Right kidney (tissue), 9 donors: Measurements from ENCODE around the gene ERBB2.

ENCODE experiments used
- DNase-seq: peaks from one replicate; pipeline ENCODE4 v3.0.0-alpha.2; 2016
- long read RNA-seq, 8 donors: transcript quantifications; one replicate each; lab custom pipeline, GENCODE V29; 2026

ERBB2 gene
- long read RNA-seq, donor 1, full-length matches to known transcripts, result 4 of 127 reads
- long read RNA-seq, donor 1, partial matches to known transcripts, result 123 of 127 reads
- long read RNA-seq, donor 1, other reads (novel, unspliced or antisense), result 0 of 127 reads
- long read RNA-seq, donor 2, full-length matches to known transcripts, result 8 of 123 reads
- long read RNA-seq, donor 2, partial matches to known transcripts, result 90 of 123 reads
- long read RNA-seq, donor 2, other reads (novel, unspliced or antisense), result 25 of 123 reads
- long read RNA-seq, donor 3, full-length matches to known transcripts, result 6 of 57 reads
- long read RNA-seq, donor 3, partial matches to known transcripts, result 51 of 57 reads
- long read RNA-seq, donor 3, other reads (novel, unspliced or antisense), result 0 of 57 reads
- long read RNA-seq, donor 4, full-length matches to known transcripts, result 3 of 166 reads
- long read RNA-seq, donor 4, partial matches to known transcripts, result 163 of 166 reads
- long read RNA-seq, donor 4, other reads (novel, unspliced or antisense), result 0 of 166 reads
- long read RNA-seq, donor 5, full-length matches to known transcripts, result 9 of 66 reads
- long read RNA-seq, donor 5, partial matches to known transcripts, result 57 of 66 reads
- long read RNA-seq, donor 5, other reads (novel, unspliced or antisense), result 0 of 66 reads
- long read RNA-seq, donor 6, full-length matches to known transcripts, result 9 of 206 reads
- long read RNA-seq, donor 6, partial matches to known transcripts, result 197 of 206 reads
- long read RNA-seq, donor 6, other reads (novel, unspliced or antisense), result 0 of 206 reads
- long read RNA-seq, donor 7, result 0 reads
- long read RNA-seq, donor 8, full-length matches to known transcripts, result 4 of 153 reads
- long read RNA-seq, donor 8, partial matches to known transcripts, result 91 of 153 reads
- long read RNA-seq, donor 8, other reads (novel, unspliced or antisense), result 58 of 153 reads

DNA sequence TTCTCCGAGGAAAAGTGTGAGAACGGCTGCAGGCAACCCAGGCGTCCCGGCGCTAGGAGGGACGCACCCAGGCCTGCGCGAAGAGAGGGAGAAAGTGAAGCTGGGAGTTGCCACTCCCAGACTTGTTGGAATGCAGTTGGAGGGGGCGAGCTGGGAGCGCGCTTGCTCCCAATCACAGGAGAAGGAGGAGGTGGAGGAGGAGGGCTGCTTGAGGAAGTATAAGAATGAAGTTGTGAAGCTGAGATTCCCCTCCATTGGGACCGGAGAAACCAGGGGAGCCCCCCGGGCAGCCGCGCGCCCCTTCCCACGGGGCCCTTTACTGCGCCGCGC, at the start of gene ERBB2:
ERBB2 (plus strand) TSS at position 247 of the 330 bp plus-strand sequence. CDS start 175 bp downstream, outside the sequence.
- peak; percentile 74 for DNase-seq

DNA sequence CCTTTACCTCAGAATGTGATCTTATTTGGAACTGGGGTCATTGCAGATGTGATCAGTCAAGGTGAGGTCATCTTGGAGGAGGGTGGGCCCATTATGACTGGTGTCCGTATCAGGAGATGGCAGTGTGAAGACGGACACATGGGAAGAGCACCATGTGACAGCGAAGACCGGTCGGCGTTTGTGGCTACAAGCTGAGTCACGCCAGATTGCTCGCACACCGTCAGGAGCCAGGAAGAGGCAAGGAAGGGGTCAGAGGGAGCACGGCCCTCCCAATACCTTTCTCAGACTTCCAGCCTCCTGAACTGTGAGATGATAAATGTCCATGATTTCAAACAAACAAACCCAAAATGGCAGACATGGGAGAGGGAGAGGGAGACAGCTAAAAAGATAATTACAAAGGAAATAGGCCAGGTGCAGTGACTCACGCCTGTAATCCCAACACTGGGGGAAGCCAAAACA, 49.7 kb upstream of the ERBB2 start:
- no peak for DNase-seq

DNA sequence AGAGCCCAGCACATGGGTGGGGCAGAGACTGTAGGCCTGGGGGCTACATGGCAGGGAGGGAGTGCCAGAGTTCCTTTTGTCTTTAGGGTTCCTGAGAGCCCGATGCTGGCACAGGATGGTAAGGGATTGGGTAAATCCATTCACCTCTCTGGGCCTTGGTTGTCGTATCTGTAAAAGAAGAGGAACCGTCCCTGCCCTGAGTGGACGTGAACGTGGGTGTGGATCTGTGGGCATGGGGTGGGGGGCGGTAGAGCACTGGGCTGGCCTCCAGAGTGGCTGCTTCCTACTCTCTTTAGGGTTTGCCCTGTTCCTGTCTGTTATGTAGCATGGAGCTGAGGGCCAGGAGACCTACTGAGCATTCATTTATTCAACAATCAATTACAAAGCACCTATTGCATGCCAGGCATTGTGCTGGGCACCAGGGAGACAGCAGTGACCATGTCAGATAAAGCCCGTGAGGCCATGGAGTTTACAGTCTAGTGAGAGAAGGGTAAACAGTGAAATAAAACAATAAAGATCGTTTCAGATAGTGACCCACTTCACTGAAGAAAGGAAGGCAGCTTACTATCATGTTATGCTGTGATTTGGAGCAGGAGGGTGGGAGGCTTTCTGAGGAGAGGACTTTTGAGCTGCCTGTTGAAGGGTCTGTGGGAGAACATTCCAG, 47.8 kb upstream of the ERBB2 start:
- peak; percentile 3 for DNase-seq

DNA sequence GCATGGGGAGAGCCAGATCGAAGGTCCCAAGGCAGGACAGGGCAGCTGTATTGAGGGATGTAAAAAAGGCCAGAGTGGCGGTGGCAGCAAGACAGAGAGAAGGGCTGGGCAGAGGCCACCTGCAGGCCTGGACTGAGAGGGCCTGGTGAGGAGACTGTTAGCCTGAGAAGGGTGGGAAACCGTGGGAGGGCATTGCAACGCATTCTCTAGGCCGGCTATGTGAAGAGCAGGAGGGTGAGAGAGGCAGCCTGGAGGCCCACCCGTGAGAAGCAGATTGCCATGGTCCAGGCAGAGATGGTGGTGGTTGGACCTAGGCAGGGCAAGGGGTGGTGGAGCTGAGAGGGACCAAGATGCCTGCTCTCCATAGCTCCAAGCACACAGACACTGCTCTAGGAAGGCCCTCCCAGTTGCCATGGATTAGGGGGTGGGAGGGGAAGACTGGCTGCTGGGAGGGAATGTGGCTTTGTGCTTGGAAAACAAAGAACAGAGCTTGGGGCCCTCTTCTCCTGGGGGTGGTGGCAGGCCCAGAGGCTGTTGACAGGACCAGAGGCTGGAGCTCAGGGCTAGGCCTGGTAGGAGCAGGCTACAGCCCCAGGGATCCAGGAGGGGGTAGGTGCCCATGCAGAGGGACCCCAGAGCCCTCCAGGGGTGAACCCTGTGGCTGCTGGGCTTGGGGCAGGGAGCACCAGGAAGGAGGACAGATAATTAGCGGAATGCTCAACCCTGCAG, 47.1 kb upstream of the ERBB2 start:
- DNase-seq, result peak; percentile 34

DNA sequence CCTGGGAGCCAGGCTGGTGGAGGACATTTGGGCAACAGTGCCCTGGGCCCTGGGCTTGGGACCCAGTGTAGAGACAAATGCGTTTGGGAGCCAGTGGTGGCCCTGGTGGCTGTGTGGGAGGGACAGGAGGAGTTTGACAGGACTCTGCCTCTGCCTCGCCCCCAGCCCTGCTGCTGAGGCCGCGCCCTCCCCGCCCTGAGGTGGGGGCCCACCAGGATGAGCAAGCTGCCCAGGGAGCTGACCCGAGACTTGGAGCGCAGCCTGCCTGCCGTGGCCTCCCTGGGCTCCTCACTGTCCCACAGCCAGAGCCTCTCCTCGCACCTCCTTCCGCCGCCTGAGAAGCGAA, 46.6 kb upstream of the ERBB2 start:
- peak; percentile 26 for DNase-seq

DNA sequence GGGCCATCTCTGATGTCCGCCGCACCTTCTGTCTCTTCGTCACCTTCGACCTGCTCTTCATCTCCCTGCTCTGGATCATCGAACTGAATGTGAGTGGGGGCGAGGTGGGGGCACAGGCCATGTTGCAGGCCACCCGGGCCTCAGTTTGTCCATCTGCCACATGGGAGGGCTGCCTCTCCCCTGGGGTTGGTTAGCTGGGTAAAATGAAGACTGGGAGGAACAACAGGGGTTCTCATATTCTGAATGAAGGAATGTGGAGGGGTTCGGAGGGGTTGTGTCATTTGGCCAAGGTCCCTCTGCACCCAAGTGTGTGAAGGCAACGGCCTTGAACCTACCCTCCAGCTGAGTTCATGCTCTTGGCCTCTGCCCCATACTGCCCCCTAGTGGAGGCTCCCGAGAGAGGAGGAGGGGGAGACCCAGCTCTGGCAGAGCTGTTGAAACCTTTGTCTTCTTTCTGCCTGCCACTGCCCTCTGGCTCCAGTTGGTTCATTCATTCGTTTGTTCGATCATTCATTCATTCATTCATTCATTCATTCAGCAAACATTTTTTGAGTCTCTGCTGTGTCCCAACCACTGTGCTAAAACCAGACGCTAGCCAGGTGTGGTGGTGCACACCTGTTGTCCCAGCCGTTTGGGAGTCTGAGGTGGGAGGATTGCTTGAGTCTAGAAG, 46.1 kb upstream of the ERBB2 start:
- DNase-seq, result peak; percentile 30

DNA sequence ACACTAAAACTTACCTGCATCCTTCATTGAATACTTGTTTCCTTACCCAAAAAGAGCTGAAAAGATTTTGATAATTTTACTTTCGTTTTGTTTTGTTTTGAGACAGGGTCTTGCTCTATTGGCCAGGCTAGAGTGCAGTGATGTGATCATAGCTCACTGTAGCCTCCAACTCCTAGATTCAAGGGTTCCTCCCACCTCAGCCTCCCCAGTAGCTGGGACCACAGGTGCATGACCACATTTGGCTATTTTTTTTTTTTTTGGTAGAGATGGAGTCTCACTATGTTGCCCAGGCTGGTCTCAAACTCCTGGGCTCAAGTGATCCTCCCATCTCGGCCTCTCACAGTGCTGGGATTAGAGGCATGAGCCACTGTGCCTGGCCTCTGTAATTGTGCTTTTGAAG, 44.8 kb upstream of the ERBB2 start:
- DNase-seq, result no peak

DNA sequence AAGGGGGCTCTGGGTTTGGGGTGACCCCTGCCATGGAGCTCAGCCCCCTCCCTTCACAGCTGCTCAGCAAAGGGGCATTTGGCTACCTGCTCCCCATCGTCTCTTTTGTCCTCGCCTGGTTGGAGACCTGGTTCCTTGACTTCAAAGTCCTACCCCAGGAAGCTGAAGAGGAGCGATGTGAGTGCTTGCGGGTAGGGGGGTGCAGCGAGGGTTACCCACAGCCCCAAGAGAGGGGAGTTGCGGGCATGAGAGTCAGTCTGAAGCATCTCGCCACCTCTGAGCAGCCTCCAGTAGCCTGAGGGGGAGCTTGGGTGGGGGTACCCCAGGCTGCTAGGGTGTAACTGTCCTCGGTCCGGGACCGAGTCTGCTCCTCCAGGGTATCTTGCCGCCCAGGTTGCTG, 41.5 kb upstream of the ERBB2 start:
- no peak for DNase-seq

DNA sequence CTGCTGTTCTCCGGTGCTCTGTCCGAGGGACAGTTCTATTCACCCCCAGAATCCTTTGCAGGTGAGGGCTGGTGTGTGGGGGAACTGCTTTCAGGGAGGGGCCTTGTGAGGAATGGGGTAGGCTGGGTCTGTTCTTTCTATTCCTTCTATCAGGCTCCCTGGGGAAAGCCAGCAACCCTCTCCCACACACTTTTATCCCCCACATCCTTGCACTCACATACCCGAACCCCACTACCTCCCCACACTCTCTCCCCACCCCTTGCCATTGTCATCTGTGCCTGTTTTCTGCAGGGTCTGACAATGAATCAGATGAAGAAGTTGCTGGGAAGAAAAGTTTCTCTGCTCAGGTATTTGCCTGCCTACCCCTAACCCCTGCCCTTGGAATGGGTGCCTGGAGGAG, 41.1 kb upstream of the ERBB2 start:
- no peak for DNase-seq

DNA sequence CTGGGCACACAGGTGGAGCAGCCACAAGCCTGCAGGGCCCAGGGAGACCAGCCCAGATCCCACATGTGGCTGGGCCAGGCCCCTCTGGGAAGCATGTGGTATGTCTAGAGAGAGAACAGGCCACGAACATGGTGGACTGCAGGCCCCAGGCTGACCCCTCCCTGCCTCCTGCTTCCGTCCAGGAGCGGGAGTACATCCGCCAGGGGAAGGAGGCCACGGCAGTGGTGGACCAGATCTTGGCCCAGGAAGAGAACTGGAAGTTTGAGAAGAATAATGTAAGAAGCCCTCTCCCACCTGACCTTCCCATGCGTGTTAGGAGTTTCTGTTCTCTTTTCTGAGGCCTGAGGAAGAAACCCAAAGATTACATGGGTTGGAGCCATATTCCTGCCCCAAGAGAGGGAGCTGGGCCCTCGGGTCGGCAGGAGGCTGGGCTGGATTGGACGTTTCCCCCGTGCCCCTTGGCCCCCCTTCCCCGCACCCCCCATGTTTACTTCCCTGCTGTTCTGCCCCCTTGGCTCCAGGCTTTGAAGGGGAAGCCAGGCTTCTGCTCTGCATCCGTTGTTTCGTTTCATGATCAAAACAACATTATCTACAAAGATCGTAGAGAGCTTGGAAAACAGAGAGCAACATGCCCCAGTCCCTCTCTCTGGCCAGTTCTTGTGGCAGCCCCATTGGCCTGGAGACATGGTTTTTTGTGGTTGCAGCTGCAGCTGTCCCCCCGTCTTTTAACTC, 40.4 kb upstream of the ERBB2 start:
- no peak for DNase-seq

DNA sequence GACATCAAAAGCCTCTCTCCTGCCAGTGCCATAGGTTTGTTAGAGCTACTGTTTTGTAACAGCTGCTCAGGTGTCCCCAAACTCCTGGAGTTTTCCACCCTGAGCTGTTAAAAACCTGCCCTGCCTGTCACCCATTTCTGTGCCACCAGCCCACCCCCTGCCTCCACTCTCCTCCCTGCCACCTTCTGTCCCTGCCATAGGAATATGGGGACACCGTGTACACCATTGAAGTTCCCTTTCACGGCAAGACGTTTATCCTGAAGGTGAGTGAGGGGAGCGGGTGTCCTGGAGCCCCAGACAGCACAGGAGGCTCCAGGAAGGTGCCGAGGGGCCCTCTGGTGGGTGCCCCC, 39.9 kb upstream of the ERBB2 start:
- no peak for DNase-seq

DNA sequence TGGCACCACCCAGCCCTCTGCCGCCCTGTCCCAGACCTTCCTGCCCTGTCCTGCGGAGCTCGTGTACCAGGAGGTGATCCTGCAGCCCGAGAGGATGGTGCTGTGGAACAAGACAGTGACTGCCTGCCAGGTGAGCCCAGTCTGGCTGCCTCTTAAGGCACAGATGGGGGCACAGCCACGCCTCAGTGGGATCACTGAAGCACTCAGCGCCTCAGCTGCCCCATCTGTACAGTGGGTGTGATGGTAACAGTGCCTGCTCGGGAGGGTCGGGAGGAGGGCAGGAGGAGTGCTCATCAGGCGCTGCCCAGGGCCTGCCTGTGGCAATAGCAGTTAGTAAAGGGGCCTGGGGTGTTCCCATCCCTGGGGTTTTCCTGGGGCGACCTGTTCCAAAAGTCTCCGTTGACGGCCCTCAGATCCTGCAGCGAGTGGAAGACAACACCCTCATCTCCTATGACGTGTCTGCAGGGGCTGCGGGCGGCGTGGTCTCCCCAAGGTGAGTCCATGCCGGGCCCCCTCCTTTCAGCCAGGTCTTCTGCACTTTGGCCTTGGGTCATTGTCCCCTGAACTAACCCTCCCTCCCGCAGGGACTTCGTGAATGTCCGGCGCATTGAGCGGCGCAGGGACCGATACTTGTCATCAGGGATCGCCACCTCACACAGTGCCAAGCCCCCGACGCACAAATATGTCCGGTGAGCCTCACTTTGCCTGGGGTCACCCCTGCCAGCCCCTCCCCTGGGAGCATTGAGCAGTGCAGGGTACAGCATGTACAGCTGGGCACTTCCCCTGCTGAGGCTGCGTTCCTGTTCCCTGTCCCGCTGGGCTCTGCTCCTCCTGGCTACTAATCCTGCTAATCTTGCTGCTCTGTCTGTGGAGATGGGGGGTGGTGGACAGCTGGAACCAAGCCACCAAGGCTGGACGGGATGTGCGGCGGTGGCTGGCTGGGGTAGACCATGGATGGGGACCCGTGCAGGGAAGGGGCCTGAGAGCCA, 39.2 kb upstream of the ERBB2 start:
- DNase-seq, result no peak

DNA sequence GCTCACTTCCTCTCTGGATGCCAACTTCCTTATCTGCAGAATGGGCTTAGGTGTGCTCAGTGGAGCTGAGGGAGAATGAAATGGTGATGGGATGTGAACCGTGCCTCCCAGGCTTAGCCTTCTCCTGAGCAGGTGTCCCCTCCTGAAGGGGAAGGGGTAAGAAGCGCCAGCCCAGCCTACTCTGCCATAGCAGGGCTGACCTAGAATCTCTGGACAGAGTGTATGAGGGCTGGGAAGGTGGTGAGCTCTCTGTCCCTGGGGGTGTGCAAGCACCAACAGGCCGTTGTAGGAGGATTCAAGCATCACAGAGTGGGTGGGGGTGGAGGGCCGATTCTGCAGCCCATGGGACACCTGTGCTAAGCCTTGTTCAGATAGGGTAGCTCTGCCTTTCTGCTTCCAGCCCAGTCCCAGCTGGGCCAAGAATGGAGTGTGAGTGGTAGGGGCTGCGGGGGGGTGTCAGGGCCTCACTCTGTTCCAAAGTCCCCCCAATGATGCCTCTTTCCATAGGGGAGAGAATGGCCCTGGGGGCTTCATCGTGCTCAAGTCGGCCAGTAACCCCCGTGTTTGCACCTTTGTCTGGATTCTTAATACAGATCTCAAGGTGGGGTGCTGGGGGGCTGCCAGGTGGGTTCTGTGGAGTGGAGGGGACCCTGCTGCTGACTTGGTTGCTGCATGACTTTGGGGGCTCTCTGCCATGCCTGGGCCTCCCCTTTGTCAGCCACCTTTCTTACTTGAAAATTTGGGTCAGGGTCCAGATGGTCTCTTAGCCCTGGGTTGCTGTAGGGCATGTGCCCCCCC, 37.9 kb upstream of the ERBB2 start:
- no peak for DNase-seq

DNA sequence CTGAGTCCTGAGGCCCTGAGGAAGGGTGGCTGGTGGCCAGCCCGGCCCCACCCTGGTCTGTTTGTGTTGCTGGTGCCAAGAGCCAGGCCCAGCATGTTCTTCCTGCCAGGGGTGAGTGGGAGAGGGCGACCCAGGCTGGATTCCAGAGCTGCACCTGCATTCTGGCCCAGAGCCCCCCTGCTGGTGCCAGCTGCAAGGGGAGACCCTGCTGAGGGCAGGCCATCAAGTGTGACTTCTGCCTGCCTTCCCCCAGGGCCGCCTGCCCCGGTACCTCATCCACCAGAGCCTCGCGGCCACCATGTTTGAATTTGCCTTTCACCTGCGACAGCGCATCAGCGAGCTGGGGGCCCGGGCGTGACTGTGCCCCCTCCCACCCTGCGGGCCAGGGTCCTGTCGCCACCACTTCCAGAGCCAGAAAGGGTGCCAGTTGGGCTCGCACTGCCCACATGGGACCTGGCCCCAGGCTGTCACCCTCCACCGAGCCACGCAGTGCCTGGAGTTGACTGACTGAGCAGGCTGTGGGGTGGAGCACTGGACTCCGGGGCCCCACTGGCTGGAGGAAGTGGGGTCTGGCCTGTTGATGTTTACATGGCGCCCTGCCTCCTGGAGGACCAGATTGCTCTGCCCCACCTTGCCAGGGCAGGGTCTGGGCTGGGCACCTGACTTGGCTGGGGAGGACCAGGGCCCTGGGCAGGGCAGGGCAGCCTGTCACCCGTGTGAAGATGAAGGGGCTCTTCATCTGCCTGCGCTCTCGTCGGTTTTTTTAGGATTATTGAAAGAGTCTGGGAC, 37.1 kb upstream of the ERBB2 start:
- no peak for DNase-seq

DNA sequence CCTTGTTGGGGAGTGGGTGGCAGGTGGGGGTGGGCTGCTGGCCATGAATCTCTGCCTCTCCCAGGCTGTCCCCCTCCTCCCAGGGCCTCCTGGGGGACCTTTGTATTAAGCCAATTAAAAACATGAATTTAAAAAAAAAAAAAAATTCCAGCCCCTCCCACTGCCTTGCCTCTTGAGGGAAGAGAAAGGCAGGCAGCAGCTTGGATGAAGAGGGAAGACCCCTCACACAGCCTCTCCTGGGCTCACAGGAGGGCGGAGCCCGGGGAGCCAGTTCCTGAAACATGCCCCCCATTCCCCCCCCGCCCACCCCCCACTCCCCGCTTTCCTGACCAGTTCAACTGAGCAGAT, 36.5 kb upstream of the ERBB2 start:
- no peak for DNase-seq

DNA sequence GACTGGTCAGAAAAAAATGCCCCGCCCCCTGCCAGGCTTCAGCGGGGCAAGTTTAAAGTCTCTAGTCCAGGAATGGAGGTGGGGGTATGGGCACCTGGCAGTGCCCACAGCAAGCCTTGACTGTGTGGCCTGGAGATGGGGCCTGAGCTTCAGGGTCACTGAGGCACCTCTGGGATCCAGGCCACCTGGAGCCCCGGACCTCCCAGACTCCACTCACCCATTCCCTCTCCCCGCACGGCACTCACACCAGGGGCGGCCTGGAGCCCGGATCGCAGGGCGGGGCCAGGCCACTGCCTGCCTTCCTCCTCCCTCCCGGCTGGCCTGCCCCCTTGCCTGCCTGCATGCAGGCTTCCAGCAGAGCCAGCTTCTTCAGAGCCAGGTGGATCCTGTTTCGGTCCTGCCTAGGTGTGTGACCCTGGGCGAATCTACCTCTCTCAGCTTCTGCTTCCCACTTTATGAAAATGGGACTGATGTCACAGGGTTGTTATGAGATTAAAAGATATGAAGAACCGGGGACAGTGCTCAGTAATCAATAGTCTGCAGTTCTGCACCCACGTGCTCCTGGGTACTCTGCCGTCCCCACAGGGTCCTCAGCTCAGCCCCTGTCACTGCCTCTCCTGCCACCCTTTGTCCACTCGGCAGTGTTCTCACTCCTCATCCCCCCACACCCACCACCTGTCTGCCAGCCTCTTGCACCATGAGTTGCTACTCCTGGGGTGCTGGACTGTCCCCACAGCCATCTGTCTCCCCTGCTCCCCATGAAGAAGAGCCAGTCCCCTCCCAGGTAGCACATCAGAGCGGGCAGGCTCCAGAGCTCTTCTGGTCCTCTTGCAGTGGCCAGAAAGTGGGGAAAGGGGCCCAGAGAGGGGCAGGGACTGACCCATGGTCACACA, 35.9 kb upstream of the ERBB2 start:
- DNase-seq, result no peak
